Activated CD4-positive, CD25-positive, alpha-beta regulatory T cell treated with anti-CD3 and anti-CD28 coated beads, Interleukin-2, amount 50 U/mL, for 16 hours (primary cell): ENCODE measurements around the gene DEPP1.

Experiments
- DNase-seq: peaks from one replicate; pipeline ENCODE4 v3.0.0-alpha.2; 2020; ENCODE audit warnings: low read depth, low spot score

Gene DEPP1

GRCh38 chr10:44980309-44981171 lies 1.9 kb upstream of the DEPP1 start:
- DNase-seq, result no peak

GRCh38 chr10:44979281-44980191 lies 927 bp upstream of the DEPP1 start:
- no peak for DNase-seq

GRCh38 chr10:44978213-44978569 lies 418 bp downstream of the DEPP1 start:
- DNase-seq, result no peak

GRCh38 chr10:44977287-44978212 lies 1.1 kb downstream of the DEPP1 start:
- no peak for DNase-seq

GRCh38 chr10:44976352-44977198 lies 2.0 kb downstream of the DEPP1 start:
- no peak for DNase-seq

GRCh38 chr10:44975431-44976331 lies 2.9 kb downstream of the DEPP1 start:
- DNase-seq, result no peak

GRCh38 chr10:44974628-44975430 lies 3.8 kb downstream of the DEPP1 start:
- DNase-seq, result peak; percentile 28

GRCh38 chr10:44974082-44974627 lies 4.5 kb downstream of the DEPP1 start:
- no peak for DNase-seq

GRCh38 chr10:44973323-44974081 lies 5.1 kb downstream of the DEPP1 start:
- DNase-seq, result no peak

- no peak for DNase-seq
These were observed 5.7 kb downstream of the DEPP1 start for GRCh38 chr10:44972874-44973306.

GRCh38 chr10:44971935-44972757 lies 6.5 kb downstream of the DEPP1 start:
- DNase-seq, result no peak

GRCh38 chr10:44971434-44971833 lies 7.2 kb downstream of the DEPP1 start:
- no peak for DNase-seq

- no peak for DNase-seq
These were observed 7.7 kb downstream of the DEPP1 start for GRCh38 chr10:44970812-44971395.

GRCh38 chr10:44969854-44970253 lies 8.8 kb downstream of the DEPP1 start:
- DNase-seq, result no peak

GRCh38 chr10:44968500-44969400 lies 9.9 kb downstream of the DEPP1 start:
- no peak for DNase-seq
